OCI-LY7 (cell line): Measurements from ENCODE around the gene PLAAT2.

Source experiments
- EZH2phosphoT487 ChIP-seq: fragments of 200-600 bp; sonication (generic); IDR thresholded peaks from 2 replicates; pipeline ENCODE4 v1.6.1; 2018; ENCODE audit warnings: low read depth, borderline replicate concordance, mild to moderate bottlenecking, mixed run types, antibody characterized with exemption, low read length, moderate library complexity, mixed read lengths
- TF ChIP-seq, protein P1 (sequence below): fragments of 200-600 bp; sonication (generic); conservative IDR thresholded peaks from 2 replicates; pipeline ENCODE4 v1.5.1; 2014; ENCODE audit warnings: mild to moderate bottlenecking, antibody characterized with exemption, low read length, moderate library complexity, mixed read lengths

DNA sequence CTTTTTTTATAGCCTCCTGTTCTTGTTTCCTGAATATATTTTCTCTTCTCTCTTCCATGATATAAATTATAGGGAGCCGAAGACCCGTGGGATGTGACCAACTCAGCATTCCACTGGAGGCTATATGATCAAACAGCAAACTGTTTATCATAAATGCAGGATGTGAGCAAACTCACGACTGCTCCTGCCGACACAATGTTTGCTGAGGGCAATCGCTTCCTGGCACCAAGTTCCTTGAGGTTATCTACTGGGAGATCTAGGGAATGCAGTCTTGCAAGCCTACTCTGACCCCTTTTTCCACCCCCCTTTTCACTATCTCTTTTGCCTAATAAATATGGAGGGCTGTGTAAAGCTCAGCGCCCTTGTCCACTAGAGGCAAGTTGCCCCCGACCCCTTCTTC lies 40.0 kb downstream of the PLAAT2 start:
- TF ChIP-seq, protein P1, sequence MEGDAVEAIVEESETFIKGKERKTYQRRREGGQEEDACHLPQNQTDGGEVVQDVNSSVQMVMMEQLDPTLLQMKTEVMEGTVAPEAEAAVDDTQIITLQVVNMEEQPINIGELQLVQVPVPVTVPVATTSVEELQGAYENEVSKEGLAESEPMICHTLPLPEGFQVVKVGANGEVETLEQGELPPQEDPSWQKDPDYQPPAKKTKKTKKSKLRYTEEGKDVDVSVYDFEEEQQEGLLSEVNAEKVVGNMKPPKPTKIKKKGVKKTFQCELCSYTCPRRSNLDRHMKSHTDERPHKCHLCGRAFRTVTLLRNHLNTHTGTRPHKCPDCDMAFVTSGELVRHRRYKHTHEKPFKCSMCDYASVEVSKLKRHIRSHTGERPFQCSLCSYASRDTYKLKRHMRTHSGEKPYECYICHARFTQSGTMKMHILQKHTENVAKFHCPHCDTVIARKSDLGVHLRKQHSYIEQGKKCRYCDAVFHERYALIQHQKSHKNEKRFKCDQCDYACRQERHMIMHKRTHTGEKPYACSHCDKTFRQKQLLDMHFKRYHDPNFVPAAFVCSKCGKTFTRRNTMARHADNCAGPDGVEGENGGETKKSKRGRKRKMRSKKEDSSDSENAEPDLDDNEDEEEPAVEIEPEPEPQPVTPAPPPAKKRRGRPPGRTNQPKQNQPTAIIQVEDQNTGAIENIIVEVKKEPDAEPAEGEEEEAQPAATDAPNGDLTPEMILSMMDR = no peak
- no peak for TF ChIP-seq EZH2phosphoT487
